ENCODE data around the gene NT5C1A. TPM values are rescaled to one million over a fixed set of nuclear protein-coding genes. Genes with fewer than 3 reads are reported as not detected.

The NT5C1A gene
- total RNA-seq, 1 experiment from 2014 or later, result not detected

DNA sequence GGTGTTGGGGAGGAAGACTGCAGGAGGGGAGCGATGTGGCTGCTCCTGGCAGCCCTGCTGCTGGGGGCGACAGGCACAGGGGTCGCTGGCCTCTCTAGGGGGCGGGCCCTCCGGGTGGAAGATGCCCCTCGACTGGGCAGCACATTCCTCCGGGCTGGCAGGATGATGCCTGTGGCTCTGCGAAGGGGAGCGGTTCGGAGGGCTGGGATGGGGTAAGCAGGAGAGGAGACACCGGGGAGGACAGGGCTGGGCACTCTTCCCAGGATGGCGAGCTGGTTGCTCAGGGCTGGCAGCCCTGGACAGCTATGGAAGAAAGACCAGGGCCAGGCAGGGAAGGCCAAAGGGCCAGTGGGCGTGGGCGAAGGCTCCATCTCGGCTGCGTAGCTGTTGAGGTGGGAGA is 45.3 kb downstream of the NT5C1A start:
- H2AFZ ChIP-seq (ENCODE audit: low read length), result no peak overlapping the region
- H3K4me2 ChIP-seq (ENCODE audit: insufficient read depth, insufficient read length, low read length), result no peak overlapping the region
- H2BK120ac ChIP-seq (ENCODE audit: low read depth, low read length, poor library complexity, severe bottlenecking), result no peak overlapping the region
- no peak overlapping the region for H3K9ac ChIP-seq (ENCODE audit: extremely low read depth, insufficient read length, low read length)
- H3K56ac ChIP-seq (ENCODE audit: insufficient read length, low read depth, low read length), result no peak overlapping the region
- no peak overlapping the region for H2BK15ac ChIP-seq (ENCODE audit: low read depth, low read length)
- peaks cover 94% of the 10 kb centered on the region for H3K27me3 Mint-ChIP-seq (ENCODE audit: low read depth)
- H4K8ac ChIP-seq (replicated peaks; ENCODE audit: insufficient read length, low read depth, low read length), result no peak overlapping the region
- no peaks in the 10 kb centered on the region; the same call in 1 of the 2 replicates for H3K27me3 ChIP-seq (ENCODE audit: insufficient read depth, low read length)
- H2AK5ac ChIP-seq (ENCODE audit: insufficient read length, low read length), result no peak overlapping the region
- H3K9me3 Mint-ChIP-seq, result no peaks in the 10 kb centered on the region
- H3K23ac ChIP-seq (ENCODE audit: insufficient read length, low read depth, low read length), result no peak overlapping the region
- no CpG with 5 or more reads among the region's 16 CpGs for WGBS (ENCODE audit: extremely low coverage, insufficient read length, low lambda C conversion rate)
- H3K4me3 Mint-ChIP-seq, result no peak overlapping the region
- H4K91ac ChIP-seq (ENCODE audit: insufficient read length, low read depth, low read length), result no peak overlapping the region
- H3K4me1 ChIP-seq (ENCODE audit: insufficient read depth, low read length), result no peaks in the 10 kb centered on the region
- no peak overlapping the region; a peak in 1 of 7 replicates for H3K27ac Mint-ChIP-seq
- no peaks in the 10 kb centered on the region for H3K36me3 Mint-ChIP-seq (ENCODE audit: insufficient read depth in 1 of 3, low read depth in 3 of 3)
- H3K18ac ChIP-seq (ENCODE audit: insufficient read length, low read depth, low read length), result no peak overlapping the region
- no peak overlapping the region for H3K4ac ChIP-seq (ENCODE audit: low read depth, low read length)
- H3K79me2 ChIP-seq (ENCODE audit: insufficient read depth, low read length), result no peaks in the 10 kb centered on the region
- no peaks in the 10 kb centered on the region for H4K20me1 ChIP-seq (ENCODE audit: control insufficient read depth, insufficient read depth, insufficient read length)
- no peaks in the 10 kb centered on the region for H3K9me3 ChIP-seq (ENCODE audit: control insufficient read depth, low read depth, low read length)
- no peaks in the 10 kb centered on the region for H3K79me1 ChIP-seq (ENCODE audit: insufficient read depth, low read depth, low read length, poor library complexity, severe bottlenecking)
- no peak overlapping the region for H2BK5ac ChIP-seq (ENCODE audit: insufficient read length, low read length)
- no peak overlapping the region for H3T11ph ChIP-seq (ENCODE audit: low read length)
- H3K23me2 ChIP-seq (ENCODE audit: insufficient read length, low read depth, low read length, poor library complexity, severe bottlenecking), result no peaks in the 10 kb centered on the region
- no peak overlapping the region for H4K5ac ChIP-seq (ENCODE audit: insufficient read length, low read depth, low read length)
- DNase-seq, result no peak
- no peak overlapping the region for H3K27ac ChIP-seq (ENCODE audit: insufficient read length, low read depth, low read length)
- TF ChIP-seq, protein P1, sequence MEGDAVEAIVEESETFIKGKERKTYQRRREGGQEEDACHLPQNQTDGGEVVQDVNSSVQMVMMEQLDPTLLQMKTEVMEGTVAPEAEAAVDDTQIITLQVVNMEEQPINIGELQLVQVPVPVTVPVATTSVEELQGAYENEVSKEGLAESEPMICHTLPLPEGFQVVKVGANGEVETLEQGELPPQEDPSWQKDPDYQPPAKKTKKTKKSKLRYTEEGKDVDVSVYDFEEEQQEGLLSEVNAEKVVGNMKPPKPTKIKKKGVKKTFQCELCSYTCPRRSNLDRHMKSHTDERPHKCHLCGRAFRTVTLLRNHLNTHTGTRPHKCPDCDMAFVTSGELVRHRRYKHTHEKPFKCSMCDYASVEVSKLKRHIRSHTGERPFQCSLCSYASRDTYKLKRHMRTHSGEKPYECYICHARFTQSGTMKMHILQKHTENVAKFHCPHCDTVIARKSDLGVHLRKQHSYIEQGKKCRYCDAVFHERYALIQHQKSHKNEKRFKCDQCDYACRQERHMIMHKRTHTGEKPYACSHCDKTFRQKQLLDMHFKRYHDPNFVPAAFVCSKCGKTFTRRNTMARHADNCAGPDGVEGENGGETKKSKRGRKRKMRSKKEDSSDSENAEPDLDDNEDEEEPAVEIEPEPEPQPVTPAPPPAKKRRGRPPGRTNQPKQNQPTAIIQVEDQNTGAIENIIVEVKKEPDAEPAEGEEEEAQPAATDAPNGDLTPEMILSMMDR (conservative IDR thresholded peaks at IDR 0.05), result no peak
- H2BK12ac ChIP-seq (ENCODE audit: insufficient read length, low read depth, low read length), result no peak overlapping the region
- H2BK20ac ChIP-seq (ENCODE audit: low read depth, low read length, poor library complexity, severe bottlenecking), result no peak overlapping the region
- no peaks in the 10 kb centered on the region; a peak in 1 of 4 replicates for H3K4me1 Mint-ChIP-seq
- H3K14ac ChIP-seq (ENCODE audit: insufficient read depth, low read length), result no peak overlapping the region
